ENCODE data around the gene RNF17. TPM values are rescaled to one million over a fixed set of nuclear protein-coding genes. Genes with fewer than 3 reads are reported as not detected.
A peak's percentile ranks its signal among the peaks of the same experiment; 100 is the strongest.

The RNF17 gene
- total RNA-seq, 1 donor from 2014 or later: 0.12 TPM

- peaks cover 85% of the 10 kb centered on the region for H3K27me3 Mint-ChIP-seq
Measured at GRCh38 chr13:24748061-24748400, 15.9 kb upstream of the RNF17 start.

DNA sequence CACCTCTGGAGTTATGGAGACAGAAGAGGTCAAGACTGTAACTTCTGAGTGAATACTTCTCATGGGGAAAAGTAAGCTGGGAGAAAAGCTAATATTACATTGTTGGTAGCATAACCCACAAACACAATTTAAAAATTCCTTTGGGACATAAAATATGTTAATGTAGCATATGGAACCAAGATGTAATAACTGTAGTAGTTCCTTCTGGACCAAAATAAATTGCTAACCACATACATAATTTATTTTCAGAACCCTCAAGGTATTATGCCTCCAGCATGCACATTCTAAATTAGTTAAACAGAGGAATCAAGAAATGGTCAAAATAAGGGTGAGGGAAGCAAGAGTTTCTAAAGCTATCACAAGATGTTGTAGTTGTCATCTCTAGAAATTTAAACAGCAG, 4.8 kb upstream of the RNF17 start:
- no peaks in the 10 kb centered on the region for H3K36me3 Mint-ChIP-seq
- TF ChIP-seq, protein P1, sequence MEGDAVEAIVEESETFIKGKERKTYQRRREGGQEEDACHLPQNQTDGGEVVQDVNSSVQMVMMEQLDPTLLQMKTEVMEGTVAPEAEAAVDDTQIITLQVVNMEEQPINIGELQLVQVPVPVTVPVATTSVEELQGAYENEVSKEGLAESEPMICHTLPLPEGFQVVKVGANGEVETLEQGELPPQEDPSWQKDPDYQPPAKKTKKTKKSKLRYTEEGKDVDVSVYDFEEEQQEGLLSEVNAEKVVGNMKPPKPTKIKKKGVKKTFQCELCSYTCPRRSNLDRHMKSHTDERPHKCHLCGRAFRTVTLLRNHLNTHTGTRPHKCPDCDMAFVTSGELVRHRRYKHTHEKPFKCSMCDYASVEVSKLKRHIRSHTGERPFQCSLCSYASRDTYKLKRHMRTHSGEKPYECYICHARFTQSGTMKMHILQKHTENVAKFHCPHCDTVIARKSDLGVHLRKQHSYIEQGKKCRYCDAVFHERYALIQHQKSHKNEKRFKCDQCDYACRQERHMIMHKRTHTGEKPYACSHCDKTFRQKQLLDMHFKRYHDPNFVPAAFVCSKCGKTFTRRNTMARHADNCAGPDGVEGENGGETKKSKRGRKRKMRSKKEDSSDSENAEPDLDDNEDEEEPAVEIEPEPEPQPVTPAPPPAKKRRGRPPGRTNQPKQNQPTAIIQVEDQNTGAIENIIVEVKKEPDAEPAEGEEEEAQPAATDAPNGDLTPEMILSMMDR (conservative IDR thresholded peaks at IDR 0.05): no peak
- H3K4me3 Mint-ChIP-seq: no peak overlapping the region
- peaks cover 9% of the 10 kb centered on the region for H3K27me3 Mint-ChIP-seq
- no peaks in the 10 kb centered on the region for H3K4me1 Mint-ChIP-seq (ENCODE audit: unreplicated experiment)
- H3K9me3 Mint-ChIP-seq: no peaks in the 10 kb centered on the region
- DNase-seq (ENCODE audit: extremely low spot score, unreplicated experiment): no peak
- H3K27ac Mint-ChIP-seq: no peak overlapping the region

More at GRCh38 chr13:24748061-24748400, 15.9 kb upstream of the RNF17 start:
- DNase-seq (ENCODE audit: extremely low spot score, unreplicated experiment): no peak
- no peak overlapping the region for H3K27ac Mint-ChIP-seq
- no peaks in the 10 kb centered on the region for H3K36me3 Mint-ChIP-seq
- peak overlapping the region; percentile 77 for H3K4me3 Mint-ChIP-seq
- H3K4me1 Mint-ChIP-seq (ENCODE audit: unreplicated experiment): peaks cover 4% of the 10 kb centered on the region
- H3K9me3 Mint-ChIP-seq: no peaks in the 10 kb centered on the region
- TF ChIP-seq, protein P1 (conservative IDR thresholded peaks at IDR 0.05): no peak

- no peaks in the 10 kb centered on the region for H3K36me3 Mint-ChIP-seq
- H3K4me3 Mint-ChIP-seq: no peak overlapping the region
- H3K4me1 Mint-ChIP-seq (ENCODE audit: unreplicated experiment): no peaks in the 10 kb centered on the region
- no peak for DNase-seq (ENCODE audit: extremely low spot score, unreplicated experiment)
- H3K9me3 Mint-ChIP-seq: no peaks in the 10 kb centered on the region
- no peak overlapping the region for H3K27ac Mint-ChIP-seq
- TF ChIP-seq, protein P1 (conservative IDR thresholded peaks at IDR 0.05): no peak
- peaks cover 4% of the 10 kb centered on the region for H3K27me3 Mint-ChIP-seq
Measured at GRCh38 chr13:24764276-24764630, 284 bp downstream of the RNF17 start.

- Mint-ChIP-seq H3K27me3 (peaks cover 12% of the 10 kb centered on the region), H3K36me3 (no peaks in the 10 kb centered on the region), H3K4me3 (no peak overlapping the region), H3K9me3 (no peaks in the 10 kb centered on the region), H3K4me1 (ENCODE audit: unreplicated experiment) (no peaks in the 10 kb centered on the region), H3K27ac (no peak overlapping the region)
- no peak for DNase-seq (ENCODE audit: extremely low spot score, unreplicated experiment)
- TF ChIP-seq, protein P1 (conservative IDR thresholded peaks at IDR 0.05): no peak
Measured at GRCh38 chr13:24777171-24777570, 13.2 kb downstream of the RNF17 start.

DNA sequence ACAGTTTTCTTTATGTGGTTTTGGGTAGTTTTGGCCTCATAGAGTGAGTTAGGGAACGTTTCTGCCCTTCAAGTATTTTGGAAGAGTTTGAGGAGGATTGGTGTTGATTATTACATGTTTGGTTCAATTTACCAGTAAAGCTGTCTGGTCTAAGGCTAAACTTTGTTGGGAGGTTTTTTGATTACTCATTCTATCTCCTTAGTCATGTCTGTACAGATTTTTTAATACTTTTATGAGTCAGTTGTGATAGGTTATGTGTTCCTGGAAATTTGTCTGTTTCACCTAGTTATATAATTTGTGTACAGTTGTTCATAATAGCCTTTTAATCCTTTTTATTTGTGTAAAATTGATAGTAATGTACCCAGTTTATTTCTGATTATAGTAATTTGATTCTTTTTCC, 20.4 kb downstream of the RNF17 start:
- Mint-ChIP-seq H3K36me3 (no peaks in the 10 kb centered on the region), H3K27ac (no peak overlapping the region), H3K9me3 (peaks cover 14% of the 10 kb centered on the region), H3K4me3 (no peak overlapping the region), H3K4me1 (ENCODE audit: unreplicated experiment) (no peaks in the 10 kb centered on the region), H3K27me3 (peaks cover 28% of the 10 kb centered on the region)
- no peak for DNase-seq (ENCODE audit: extremely low spot score, unreplicated experiment)
- TF ChIP-seq, protein P1 (conservative IDR thresholded peaks at IDR 0.05): no peak

DNA sequence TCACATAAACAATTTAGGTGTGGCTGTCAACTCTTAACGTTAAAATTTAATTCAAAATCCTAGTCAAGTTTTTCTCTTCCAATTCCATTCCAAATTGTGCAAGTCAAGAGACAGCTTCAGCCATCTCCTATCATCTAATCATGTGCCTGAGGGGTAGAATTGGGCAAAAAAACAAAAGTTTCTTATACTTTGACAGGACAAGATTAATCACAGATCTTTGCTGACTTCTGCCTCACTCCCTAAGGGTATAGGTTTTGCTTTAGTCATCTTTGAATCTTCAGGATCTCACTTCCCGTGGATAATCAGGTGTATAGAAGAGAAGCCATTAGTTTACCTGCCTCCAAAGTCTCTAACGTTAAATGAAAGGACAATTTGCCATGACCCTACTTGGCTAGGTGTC, 24.6 kb downstream of the RNF17 start:
- TF ChIP-seq, protein P1 (conservative IDR thresholded peaks at IDR 0.05): no peak
- Mint-ChIP-seq H3K4me3 (no peak overlapping the region), H3K27ac (no peak overlapping the region), H3K9me3 (peaks cover 12% of the 10 kb centered on the region), H3K27me3 (peaks cover 49% of the 10 kb centered on the region), H3K4me1 (ENCODE audit: unreplicated experiment) (no peaks in the 10 kb centered on the region), H3K36me3 (no peaks in the 10 kb centered on the region)
- DNase-seq (ENCODE audit: extremely low spot score, unreplicated experiment): no peak

All from type B pancreatic cell (in vitro differentiated cells).